ENCODE results near the gene LTBP1. TPM values are rescaled to one million over a fixed set of nuclear protein-coding genes. Genes with fewer than 3 reads are reported as not detected.
A peak's percentile ranks its signal among the peaks of the same experiment; 100 is the strongest.

The LTBP1 gene
- total RNA-seq, 3 donors from 2014 or later: 14.3 to 38.4 (median 33.6) TPM

GRCh38 chr2:33153008-33153407, 206.3 kb downstream of the LTBP1 start:
- intact Hi-C loops (cut with DNase I, micrococcal nuclease): no loop called here
- Histone ChIP-seq H3K36me3 (ENCODE audit: low read depth) (no peaks in the 10 kb centered on the region), H3K4me3 (no peak overlapping the region), H3K9me3 (no peaks in the 10 kb centered on the region), H3K4me1 (ENCODE audit: low read depth) (no peaks in the 10 kb centered on the region)
- no peak for DNase-seq
- TF ChIP-seq, protein P1, sequence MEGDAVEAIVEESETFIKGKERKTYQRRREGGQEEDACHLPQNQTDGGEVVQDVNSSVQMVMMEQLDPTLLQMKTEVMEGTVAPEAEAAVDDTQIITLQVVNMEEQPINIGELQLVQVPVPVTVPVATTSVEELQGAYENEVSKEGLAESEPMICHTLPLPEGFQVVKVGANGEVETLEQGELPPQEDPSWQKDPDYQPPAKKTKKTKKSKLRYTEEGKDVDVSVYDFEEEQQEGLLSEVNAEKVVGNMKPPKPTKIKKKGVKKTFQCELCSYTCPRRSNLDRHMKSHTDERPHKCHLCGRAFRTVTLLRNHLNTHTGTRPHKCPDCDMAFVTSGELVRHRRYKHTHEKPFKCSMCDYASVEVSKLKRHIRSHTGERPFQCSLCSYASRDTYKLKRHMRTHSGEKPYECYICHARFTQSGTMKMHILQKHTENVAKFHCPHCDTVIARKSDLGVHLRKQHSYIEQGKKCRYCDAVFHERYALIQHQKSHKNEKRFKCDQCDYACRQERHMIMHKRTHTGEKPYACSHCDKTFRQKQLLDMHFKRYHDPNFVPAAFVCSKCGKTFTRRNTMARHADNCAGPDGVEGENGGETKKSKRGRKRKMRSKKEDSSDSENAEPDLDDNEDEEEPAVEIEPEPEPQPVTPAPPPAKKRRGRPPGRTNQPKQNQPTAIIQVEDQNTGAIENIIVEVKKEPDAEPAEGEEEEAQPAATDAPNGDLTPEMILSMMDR (IDR thresholded peaks at IDR 0.05): no peak
- ATAC-seq: no peak

DNA sequence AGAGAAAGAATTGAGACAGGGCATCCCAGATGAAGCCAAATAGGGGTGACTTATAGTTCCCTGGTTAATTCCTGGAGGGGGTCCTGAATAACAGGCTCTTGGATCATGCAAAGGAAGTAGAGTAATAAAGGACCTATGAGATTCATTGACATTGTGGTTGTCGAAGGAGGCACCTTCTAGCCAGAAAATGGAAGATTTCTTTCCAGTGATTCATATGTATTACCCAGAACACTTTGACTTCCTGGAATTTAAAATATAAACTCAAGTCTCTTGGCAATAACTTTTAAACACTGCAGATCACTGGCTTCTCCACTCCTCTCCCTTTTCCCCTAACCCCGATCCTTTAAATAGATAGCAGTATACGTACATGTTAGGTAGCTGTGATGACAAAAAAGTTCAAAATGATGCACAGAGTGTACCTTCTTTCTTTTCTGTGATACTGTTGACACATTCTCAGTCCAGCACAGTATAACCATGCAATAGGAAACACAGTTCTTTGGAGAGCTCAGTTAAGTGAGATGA, 211.8 kb downstream of the LTBP1 start:
- no peak for DNase-seq
- TF ChIP-seq, protein P1 (IDR thresholded peaks at IDR 0.05): no peak
- intact Hi-C loops (cut with DNase I, micrococcal nuclease): no loop called here
- no peaks in the 10 kb centered on the region for H3K36me3 ChIP-seq (ENCODE audit: low read depth)
- H3K4me3 ChIP-seq: no peak overlapping the region
- H3K9me3 ChIP-seq: no peaks in the 10 kb centered on the region
- peak; percentile 39 for ATAC-seq
- H3K4me1 ChIP-seq (ENCODE audit: low read depth): no peaks in the 10 kb centered on the region

- Histone ChIP-seq H3K36me3 (ENCODE audit: low read depth) (no peaks in the 10 kb centered on the region), H3K4me3 (no peak overlapping the region), H3K4me1 (ENCODE audit: low read depth) (no peaks in the 10 kb centered on the region), H3K9me3 (no peaks in the 10 kb centered on the region)
- ATAC-seq: no peak
- intact Hi-C loops (cut with DNase I, micrococcal nuclease): no loop called here
- TF ChIP-seq, protein P1 (IDR thresholded peaks at IDR 0.05): no peak
- DNase-seq: no peak
Observed at GRCh38 chr2:33160191-33160590, 213.4 kb downstream of the LTBP1 start.

DNA sequence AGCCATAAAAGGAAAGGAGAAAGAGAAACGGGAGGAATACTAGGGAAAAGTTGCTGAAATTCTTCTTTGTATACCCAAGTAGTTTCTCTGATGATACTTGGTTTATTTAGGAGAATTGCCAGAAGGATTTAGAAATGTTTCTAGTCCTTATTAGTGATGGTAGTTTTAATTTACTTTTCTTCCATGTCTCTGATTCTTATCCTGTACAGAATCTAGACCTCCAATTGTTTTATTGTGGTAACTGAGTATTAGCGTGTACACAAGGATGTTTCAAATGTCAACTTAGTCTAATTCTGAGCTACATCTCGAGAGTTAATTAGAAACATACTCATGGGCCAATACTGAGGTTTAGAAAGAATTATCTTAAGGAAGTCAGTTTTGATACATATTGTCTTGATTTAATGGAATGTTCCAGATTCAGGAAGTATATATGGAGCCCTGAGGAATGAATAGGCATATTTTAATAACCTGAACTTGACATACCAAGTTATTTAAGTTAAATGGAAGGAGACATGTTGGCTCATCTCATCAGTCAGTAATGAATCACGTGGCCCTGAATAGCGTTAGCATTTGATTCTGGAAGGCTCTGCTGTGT, 219.6 kb downstream of the LTBP1 start:
- H3K4me1 ChIP-seq (ENCODE audit: low read depth): peaks cover 17% of the 10 kb centered on the region
- no peaks in the 10 kb centered on the region for H3K9me3 ChIP-seq
- TF ChIP-seq, protein P1 (IDR thresholded peaks at IDR 0.05): no peak
- intact Hi-C loops (cut with DNase I, micrococcal nuclease): no loop called here
- H3K4me3 ChIP-seq: no peak overlapping the region
- DNase-seq: no peak
- H3K36me3 ChIP-seq (ENCODE audit: low read depth): no peaks in the 10 kb centered on the region
- no peak for ATAC-seq

GRCh38 chr2:33167622-33168245, 221.0 kb downstream of the LTBP1 start:
- TF ChIP-seq, protein P1 (IDR thresholded peaks at IDR 0.05): no peak
- intact Hi-C loops (cut with DNase I, micrococcal nuclease): no loop called here
- Histone ChIP-seq H3K36me3 (ENCODE audit: low read depth) (no peaks in the 10 kb centered on the region), H3K9me3 (no peaks in the 10 kb centered on the region), H3K4me1 (ENCODE audit: low read depth) (peaks cover 17% of the 10 kb centered on the region), H3K4me3 (no peak overlapping the region)
- ATAC-seq: peak; percentile 13
- DNase-seq: no peak

Data from mucosa of descending colon (tissue), 3 donors.